DMS79 (cell line): ENCODE results near the gene UBA6.
A peak's percentile ranks its signal among the peaks of the same experiment; 100 is the strongest.
"Not testable (repeated sequence)": the region's sequence is repeated elsewhere in the genome, so short reads cannot be mapped to it uniquely, and the experiment has no call there.

Experiments
- DNase-seq: peaks from one replicate; lab custom pipeline; 2025; lab: John Stamatoyannopoulos, UW

Gene UBA6

GRCh38 chr4:67700738-67701516 lies at the start of gene UBA6:
TSS of gene UBA6 (minus strand) at chr4:67701155. CDS start at chr4:67701119, 36 bp downstream.
- peak; percentile 88 for DNase-seq

DNA sequence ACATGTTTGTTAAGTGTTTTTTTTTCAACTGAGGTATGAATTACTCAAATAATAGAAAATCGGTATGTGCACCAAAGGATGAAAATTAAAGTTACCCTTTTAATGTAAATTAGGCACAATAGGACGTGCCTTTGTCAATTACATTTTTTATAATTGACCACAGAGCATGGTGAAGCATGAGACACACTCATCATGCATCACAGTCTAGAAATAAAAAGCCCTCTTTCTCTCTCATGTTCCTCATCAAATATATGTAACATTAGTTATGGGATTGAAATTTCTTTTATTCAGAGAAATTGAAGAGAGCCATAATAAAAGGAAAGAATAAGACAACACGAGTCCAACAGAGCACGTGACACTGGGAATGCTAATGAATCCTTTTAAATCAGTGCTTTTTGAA lies 49.7 kb upstream of the UBA6 start:
- DNase-seq, result no peak

- no peak for DNase-seq
Measured at GRCh38 chr4:67749286-67749685, 48.3 kb upstream of the UBA6 start.

GRCh38 chr4:67746797-67747495 lies 46.0 kb upstream of the UBA6 start:
- no peak for DNase-seq

- no peak for DNase-seq
Measured at GRCh38 chr4:67744561-67745283, 43.8 kb upstream of the UBA6 start.

- no peak for DNase-seq
Measured at GRCh38 chr4:67743194-67743593, 42.2 kb upstream of the UBA6 start.

- DNase-seq, result no peak
Measured at GRCh38 chr4:67736262-67736661, 35.3 kb upstream of the UBA6 start.

DNA sequence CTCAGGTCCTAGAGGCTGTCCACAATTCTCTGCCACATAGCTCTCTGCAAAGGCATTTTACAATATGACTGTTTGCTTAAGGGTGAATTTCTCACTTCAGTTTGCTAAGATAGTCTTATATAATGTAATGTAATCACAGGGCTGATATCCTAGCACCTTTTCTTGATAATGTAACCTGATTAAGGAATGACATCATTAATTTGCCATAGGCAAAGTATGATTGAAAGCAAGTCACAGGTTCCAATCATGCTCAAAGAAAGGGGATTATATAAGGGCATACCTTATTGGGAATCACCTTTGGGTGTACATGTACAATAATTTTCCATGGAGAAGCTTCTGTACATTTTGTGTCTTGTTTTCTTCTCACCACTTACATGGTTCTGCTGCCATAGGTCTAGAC lies 34.4 kb upstream of the UBA6 start:
- no peak for DNase-seq

GRCh38 chr4:67730511-67730910 lies 29.6 kb upstream of the UBA6 start:
- DNase-seq, result not testable (repeated sequence)

DNA sequence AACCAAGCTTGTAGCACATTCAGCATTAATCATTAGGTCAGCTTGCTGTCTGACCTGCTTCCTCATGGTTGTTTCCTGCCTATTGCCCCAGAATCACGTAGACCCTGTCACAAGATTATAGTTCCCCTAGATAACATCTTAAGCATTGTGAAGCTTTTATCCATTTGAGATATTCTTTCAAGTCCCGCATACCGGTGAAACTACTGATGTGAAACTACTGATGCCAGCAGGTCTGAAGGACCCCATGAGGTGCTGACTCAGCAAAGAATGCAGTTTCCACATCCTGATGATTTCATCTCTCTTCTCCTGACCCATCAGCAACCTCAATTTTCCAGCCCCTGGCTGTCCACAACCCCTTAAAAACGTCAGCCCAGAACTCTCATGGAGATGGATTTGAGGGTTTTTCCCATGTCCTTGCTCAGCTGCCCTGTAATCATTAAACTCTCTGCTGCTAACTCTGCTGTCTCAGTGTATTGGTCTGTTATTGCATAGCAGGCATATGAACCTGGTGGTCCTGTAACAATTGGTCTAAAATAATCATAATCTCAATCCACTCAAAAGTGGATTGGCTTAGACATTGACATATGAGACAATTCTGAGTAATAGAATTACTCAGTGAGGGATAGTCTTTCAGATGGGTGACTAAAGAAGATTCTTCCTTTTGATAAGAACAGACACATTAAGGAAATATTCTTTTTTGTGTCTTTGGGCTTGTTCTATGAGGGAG lies 26.3 kb upstream of the UBA6 start:
- DNase-seq, result no peak

GRCh38 chr4:67725981-67726380 lies 25.0 kb upstream of the UBA6 start:
- no peak for DNase-seq

- no peak for DNase-seq
Measured at GRCh38 chr4:67725132-67725531, 24.2 kb upstream of the UBA6 start.

- DNase-seq, result no peak
Measured at GRCh38 chr4:67723949-67724348, 23.0 kb upstream of the UBA6 start.

DNA sequence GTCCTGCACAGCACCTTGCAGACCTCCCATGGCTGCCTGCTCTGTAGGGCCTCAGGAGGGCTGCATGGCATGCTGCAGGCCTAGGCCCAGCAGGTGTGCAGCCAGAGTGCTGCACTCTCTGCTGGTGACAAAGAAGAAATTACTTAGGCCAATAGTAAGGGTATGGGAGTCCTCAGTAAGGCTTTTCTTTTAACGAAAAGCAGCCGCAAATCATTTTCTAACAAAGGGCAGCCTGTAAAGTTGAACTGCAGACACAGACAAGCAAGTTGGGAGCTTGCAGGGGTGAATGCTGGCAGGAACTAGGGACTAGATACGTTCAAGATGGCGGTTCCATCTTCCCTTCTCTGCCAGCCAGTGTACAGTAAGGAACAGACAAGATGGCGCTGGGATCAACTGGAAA lies 22.4 kb upstream of the UBA6 start:
- no peak for DNase-seq

- no peak for DNase-seq
Measured at GRCh38 chr4:67721770-67722597, 21.0 kb upstream of the UBA6 start.

DNA sequence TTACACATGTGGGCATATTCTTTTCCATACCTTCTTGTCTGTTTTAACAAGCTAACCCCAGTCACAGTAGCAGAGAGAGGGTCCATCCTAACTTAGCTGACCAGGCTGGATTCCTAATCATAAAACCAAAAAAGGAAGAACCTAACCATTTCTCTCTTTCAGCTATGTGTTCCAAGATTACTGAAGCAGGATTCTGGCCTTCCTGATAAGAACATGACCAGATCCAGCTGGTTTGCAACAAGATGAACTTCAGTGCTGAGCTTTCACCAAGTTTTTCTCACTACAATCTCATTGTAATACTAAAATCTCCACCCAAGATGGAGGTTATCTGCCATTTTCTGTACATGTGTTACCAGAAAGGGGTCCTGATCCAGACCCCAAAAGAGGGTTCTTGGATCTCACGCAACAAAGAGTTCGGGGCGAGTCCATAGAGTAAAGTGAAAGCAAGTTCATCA lies 20.4 kb upstream of the UBA6 start:
- no peak for DNase-seq

DNA sequence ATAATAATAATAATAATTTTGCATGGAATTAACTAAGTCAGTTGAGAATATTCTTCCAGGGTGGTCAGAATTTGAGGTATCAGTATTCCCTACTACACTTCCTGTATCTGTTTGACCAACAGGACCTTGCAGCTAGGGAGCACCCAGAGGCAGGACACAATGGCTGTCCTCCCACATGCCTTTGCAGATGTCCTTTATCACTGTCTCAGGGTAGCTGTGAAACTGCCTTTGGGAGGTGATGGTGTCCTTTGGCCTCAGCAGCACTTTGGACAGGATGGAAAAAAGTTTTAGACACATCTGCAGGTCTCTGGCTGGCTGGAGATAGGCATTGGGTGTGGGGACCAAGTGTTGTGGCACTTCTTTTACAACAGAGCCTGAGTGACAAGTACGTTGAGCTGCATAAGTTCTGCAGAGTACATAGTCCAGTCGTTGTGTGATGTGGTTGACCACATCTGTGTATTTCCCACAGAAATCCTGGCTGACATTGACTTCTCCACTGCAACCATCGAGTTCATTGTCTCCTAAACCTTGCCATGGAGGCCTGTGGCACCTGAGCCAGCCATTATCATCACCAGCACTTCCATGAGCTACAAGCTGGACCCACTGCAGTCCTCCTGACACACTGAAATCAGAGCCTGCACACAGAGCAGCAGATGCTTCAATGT lies 19.1 kb upstream of the UBA6 start:
- no peak for DNase-seq

GRCh38 chr4:67718848-67719247 lies 17.9 kb upstream of the UBA6 start:
- no peak for DNase-seq

- DNase-seq, result no peak
Measured at GRCh38 chr4:67717586-67717985, 16.6 kb upstream of the UBA6 start.

DNA sequence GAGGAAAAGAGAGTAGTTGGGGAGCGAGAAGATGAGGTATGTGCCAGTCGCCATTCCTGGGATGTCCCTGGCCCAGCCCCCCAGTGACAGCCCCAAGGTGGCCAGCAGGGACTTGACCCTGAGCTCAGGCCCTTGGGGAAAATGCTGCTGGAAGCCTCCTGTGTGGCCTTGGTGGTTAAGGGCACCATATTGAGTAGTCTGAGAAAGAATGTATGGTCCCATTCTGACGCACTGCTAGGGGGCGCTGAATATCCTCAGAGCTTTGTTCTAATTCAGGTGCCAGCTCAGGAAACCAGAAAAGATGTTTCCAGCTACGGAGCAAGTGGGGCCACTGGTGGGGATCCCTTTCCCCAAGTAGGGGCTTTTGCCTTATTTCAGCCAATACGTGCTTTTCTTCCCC lies 14.0 kb upstream of the UBA6 start:
- no peak for DNase-seq

DNA sequence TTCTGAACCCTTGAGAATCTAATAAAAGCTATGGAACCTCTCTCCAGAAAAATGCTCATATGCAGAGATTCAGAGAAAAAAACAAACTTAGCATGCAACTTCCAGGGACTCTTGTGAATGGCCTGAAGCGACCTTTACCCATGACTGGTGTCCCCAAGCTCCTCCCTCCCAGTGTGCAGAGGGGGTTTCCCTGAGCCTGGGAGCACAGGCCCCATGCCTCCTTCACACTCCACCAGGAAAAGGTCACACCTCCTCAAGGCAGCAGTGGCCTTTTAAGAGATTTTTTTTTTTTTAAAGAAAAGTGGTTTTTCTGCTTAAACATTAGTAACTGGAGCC lies 13.3 kb upstream of the UBA6 start:
- no peak for DNase-seq
